OCI-LY1 (cell line): ENCODE results near the gene COL9A3.

ENCODE experiments used
- H2AFZ ChIP-seq: fragments of 200-600 bp; sonication (generic), shearing (Covaris generic); 2 replicates; pipeline ENCODE4 v1.6.0; 2014; ENCODE audit warnings: antibody characterized with exemption, mild to moderate bottlenecking, low read length
- H3F3A ChIP-seq: fragments of 200-600 bp; sonication (generic), shearing (Covaris generic); 2 replicates; pipeline ENCODE4 v1.6.0; 2014; ENCODE audit warnings: mild to moderate bottlenecking, antibody characterized with exemption, low read length, moderate library complexity; ENCODE audit not compliant: insufficient read depth
- H3K27ac ChIP-seq: fragments of 200-600 bp; sonication (generic); 2 replicates; pipeline ENCODE4 v1.5.1; 2014; ENCODE audit warnings: low read length, mixed run types, mild to moderate bottlenecking, low read depth; ENCODE audit not compliant: poor library complexity, severe bottlenecking
- H3K27me3 ChIP-seq: fragments of 200-600 bp; sonication (generic); 2 replicates; pipeline ENCODE4 v1.6.0; 2014; ENCODE audit warnings: antibody characterized with exemption, mild to moderate bottlenecking, low read length, moderate library complexity; ENCODE audit not compliant: insufficient read depth
- H3K36me3 ChIP-seq: fragments of 200-600 bp; sonication (generic); 2 replicates; pipeline ENCODE4 v1.6.1; 2014; ENCODE audit warnings: mild to moderate bottlenecking, antibody characterized with exemption, low read length, moderate library complexity, mixed read lengths; ENCODE audit not compliant: insufficient read depth
- H3K4me1 ChIP-seq: fragments of 200-600 bp; sonication (generic); 2 replicates; pipeline ENCODE4 v1.5.1; 2014; ENCODE audit warnings: mild to moderate bottlenecking, low read length, moderate library complexity; ENCODE audit not compliant: insufficient read depth, severe bottlenecking
- H3K4me2 ChIP-seq: fragments of 200-600 bp; sonication (generic), shearing (Covaris generic); 2 replicates; pipeline ENCODE4 v1.6.1; 2014; ENCODE audit warnings: low read length
- H3K4me3 ChIP-seq: fragments of 200-600 bp; sonication (generic); 2 replicates; pipeline ENCODE4 v1.5.1; 2014; ENCODE audit warnings: low read length, low read depth, mild to moderate bottlenecking, mixed read lengths; ENCODE audit not compliant: poor library complexity, severe bottlenecking
- H3K79me2 ChIP-seq: fragments of 200-600 bp; shearing (Covaris generic); 2 replicates; pipeline ENCODE4 v1.6.1; 2016; ENCODE audit warnings: mixed run types, low read length, mixed read lengths; ENCODE audit not compliant: insufficient read depth
- H3K9ac ChIP-seq: fragments of 200-600 bp; sonication (generic), shearing (Covaris generic); 2 replicates; pipeline ENCODE4 v1.6.1; 2014; ENCODE audit warnings: mild to moderate bottlenecking, low read length, mixed read lengths
- H3K9me2 ChIP-seq: fragments of 200-600 bp; sonication (generic), shearing (Covaris generic); 2 replicates; pipeline ENCODE4 v1.6.1; 2014; ENCODE audit warnings: low read depth, mild to moderate bottlenecking, low read length, mixed read lengths
- H3K9me3 ChIP-seq: fragments of 200-600 bp; shearing (Covaris generic); 2 replicates; pipeline ENCODE4 v1.6.1; 2014; ENCODE audit warnings: low read length, mixed read lengths
- H4K20me1 ChIP-seq: fragments of 200-600 bp; sonication (generic), shearing (Covaris generic); 2 replicates; pipeline ENCODE4 v1.6.0; 2016; ENCODE audit warnings: mild to moderate bottlenecking, low read length; ENCODE audit not compliant: insufficient read depth
- CTCF ChIP-seq: fragments of 200-600 bp; sonication (generic), shearing (Covaris generic); IDR thresholded peaks from 2 replicates; pipeline ENCODE4 v1.5.1; 2017; ENCODE audit warnings: mild to moderate bottlenecking, antibody characterized with exemption, low read length, moderate library complexity, mixed read lengths
- EZH2 ChIP-seq: fragments of 200-600 bp; sonication (generic), shearing (Covaris generic); IDR thresholded peaks from 2 replicates; pipeline ENCODE4 v1.8.0; 2017; ENCODE audit warnings: borderline replicate concordance, mixed run types, mild to moderate bottlenecking, antibody characterized with exemption, low read length, moderate library complexity, mixed read lengths

Gene COL9A3

GRCh38 chr20:62812181-62812906 is 4.5 kb upstream of the COL9A3 start:
- no peaks in the 10 kb centered on the region for H4K20me1 ChIP-seq
- peaks cover 64% of the 10 kb centered on the region for H3K36me3 ChIP-seq
- H3K9me2 ChIP-seq = no peaks in the 10 kb centered on the region
- TF ChIP-seq CTCF = no peak
- TF ChIP-seq EZH2 = no peak
- no peak overlapping the region for H3K4me2 ChIP-seq
- H3K4me1 ChIP-seq = peaks cover 6% of the 10 kb centered on the region
- no peak overlapping the region for H3K9ac ChIP-seq
- no peaks in the 10 kb centered on the region for H3K9me3 ChIP-seq
- H3K27ac ChIP-seq = no peak overlapping the region
- no peak overlapping the region for H2AFZ ChIP-seq
- no peaks in the 10 kb centered on the region; the same call in 1 of the 2 replicates for H3K27me3 ChIP-seq
- H3K4me3 ChIP-seq = no peak overlapping the region
- H3K79me2 ChIP-seq = no peaks in the 10 kb centered on the region
- H3F3A ChIP-seq = no peaks in the 10 kb centered on the region

- Histone ChIP-seq H3K4me3 (no peak overlapping the region), H3K4me1 (peaks cover under 1% of the 10 kb centered on the region), H3K79me2 (no peaks in the 10 kb centered on the region), H3K9me3 (no peaks in the 10 kb centered on the region), H3K27me3 (no peaks in the 10 kb centered on the region; the same call in 1 of the 2 replicates), H2AFZ (no peak overlapping the region), H3K4me2 (no peak overlapping the region), H3F3A (no peaks in the 10 kb centered on the region), H3K9me2 (no peaks in the 10 kb centered on the region), H3K27ac (no peak overlapping the region), H3K9ac (no peak overlapping the region), H3K36me3 (peaks cover 59% of the 10 kb centered on the region), H4K20me1 (no peaks in the 10 kb centered on the region)
- TF ChIP-seq EZH2 (no peak), CTCF (no peak)
Measured at GRCh38 chr20:62812907-62813200, 4.0 kb upstream of the COL9A3 start.

- Histone ChIP-seq H4K20me1 (no peaks in the 10 kb centered on the region), H3F3A (no peaks in the 10 kb centered on the region), H3K9me3 (no peaks in the 10 kb centered on the region), H3K4me3 (no peak overlapping the region), H3K4me1 (no peaks in the 10 kb centered on the region), H3K4me2 (no peak overlapping the region), H3K27me3 (no peaks in the 10 kb centered on the region; the same call in 1 of the 2 replicates), H3K79me2 (no peaks in the 10 kb centered on the region), H3K27ac (no peak overlapping the region), H3K36me3 (peaks cover 52% of the 10 kb centered on the region), H3K9me2 (no peaks in the 10 kb centered on the region), H2AFZ (no peak overlapping the region), H3K9ac (no peak overlapping the region)
- no peak for TF ChIP-seq CTCF
- TF ChIP-seq EZH2 = no peak
Measured at GRCh38 chr20:62813588-62813987, 3.3 kb upstream of the COL9A3 start.
